ENCODE measurements around the gene SLC29A3.

DNA sequence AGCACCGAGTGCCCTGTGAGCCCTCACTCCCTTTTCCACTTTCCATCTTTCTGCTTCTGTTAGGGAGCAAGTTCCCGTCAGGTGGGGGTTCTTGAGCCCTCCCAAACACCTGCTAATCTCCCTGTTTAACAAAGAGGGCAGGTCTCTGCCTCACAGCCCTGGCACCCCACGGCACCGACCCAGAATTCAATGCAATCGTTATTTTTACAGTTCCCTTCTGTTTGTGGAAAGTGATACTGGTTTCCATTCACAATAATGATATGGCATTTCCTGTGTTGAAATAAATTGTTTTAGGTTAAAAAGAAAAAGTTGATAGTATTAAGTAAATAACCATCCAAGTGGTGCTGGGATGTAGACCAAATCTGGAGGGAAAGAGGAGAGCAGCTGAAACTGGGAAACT is 38.8 kb upstream of the SLC29A3 start:
- TF ChIP-seq EZH2 (IDR thresholded peaks at IDR 0.05; ENCODE audit: low read depth): no peak
- TF ChIP-seq CTCF (conservative IDR thresholded peaks at IDR 0.05): no peak
